Common myeloid progenitor, CD34-positive (primary cell): Measurements from ENCODE around the gene RNF168.
"Not testable (repeated sequence)": the region's sequence is repeated elsewhere in the genome, so short reads cannot be mapped to it uniquely, and the experiment has no call there.

ENCODE experiments used
- CTCF ChIA-PET: fragments of 350-600 bp; sonication (Branson Sonifier 250); formaldehyde crosslinking; loops from one replicate; lab custom pipeline; 2021; ENCODE audit warnings: antibody characterized with exemption; lab: Charles Lee
- POLR2A ChIA-PET: fragments of 350-600 bp; sonication (Branson Sonifier 250); formaldehyde crosslinking; loops from one replicate; lab custom pipeline; 2021; ENCODE audit warnings: antibody characterized with exemption; lab: Charles Lee
- DNase-seq, 3 donors: peaks; one replicate each; pipeline versions ENCODE4 v3.0.0 to v3.0.0-alpha.2; 2013
- H3K27ac ChIP-seq, 2 experiments: 1 replicate in 1 of 2; 2 replicates in 1 of 2; pipeline ENCODE4 v1.7.0; 2013; ENCODE audit warnings: inconsistent platforms in 2 of 2, low read length in 2 of 2, mild to moderate bottlenecking in 2 of 2, low read depth in 1 of 2, moderate library complexity in 1 of 2; ENCODE audit not compliant: severe bottlenecking in 2 of 2, insufficient read depth in 1 of 2, poor library complexity in 1 of 2
- H3K27me3 ChIP-seq, 5 experiments: replicated peaks in 2 of 5; 1 replicate in 3 of 5; 2 replicates in 2 of 5; pipeline versions ENCODE4 v1.6.1 to v1.7.0; 2013; ENCODE audit warnings: low read length in 4 of 5, mild to moderate bottlenecking in 2 of 5, moderate library complexity in 2 of 5, inconsistent platforms in 1 of 5; ENCODE audit not compliant: insufficient read depth in 5 of 5, control insufficient read depth in 4 of 5
- H3K36me3 ChIP-seq, 4 experiments: 1 replicate in 2 of 4; 2 replicates in 2 of 4; pipeline versions ENCODE4 v1.6.1 to v1.7.0; 2013; ENCODE audit warnings: low read length in 3 of 4, control low read depth in 1 of 4, mild to moderate bottlenecking in 1 of 4; ENCODE audit not compliant: control insufficient read depth in 4 of 4, insufficient read depth in 4 of 4
- H3K4me1 ChIP-seq, 4 experiments: 1 replicate in 3 of 4; 2 replicates in 1 of 4; pipeline versions ENCODE4 v1.6.1 to v1.7.1; 2013; ENCODE audit warnings: low read length in 3 of 4, mild to moderate bottlenecking in 3 of 4, control low read depth in 1 of 4, inconsistent platforms in 1 of 4, moderate library complexity in 1 of 4; ENCODE audit not compliant: control insufficient read depth in 4 of 4, insufficient read depth in 4 of 4; ENCODE audit errors: control extremely low read depth in 1 of 4
- H3K4me3 ChIP-seq, 7 experiments: 1 replicate in 4 of 7; 2 replicates in 3 of 7; pipeline versions ENCODE4 v1.5.1 to v1.7.0; 2013; ENCODE audit warnings: mild to moderate bottlenecking in 7 of 7, low read length in 6 of 7, moderate library complexity in 6 of 7, inconsistent platforms in 2 of 7, low read depth in 2 of 7, control low read depth in 1 of 7; ENCODE audit not compliant: insufficient read depth in 4 of 7, control insufficient read depth in 1 of 7; ENCODE audit errors: extremely low read depth in 1 of 7
- H3K9me3 ChIP-seq, 5 experiments: 1 replicate in 4 of 5; 2 replicates in 1 of 5; pipeline versions ENCODE4 v1.6.1 to v1.7.1; 2013; ENCODE audit warnings: low read length in 4 of 5, mild to moderate bottlenecking in 2 of 5, inconsistent platforms in 1 of 5, low read depth in 1 of 5, moderate library complexity in 1 of 5; ENCODE audit not compliant: control insufficient read depth in 4 of 5, insufficient read depth in 2 of 5; ENCODE audit errors: control extremely low read depth in 1 of 5
- WGBS: methylation state at CpG from one replicate; pipeline ENCODE4 v1.1.5; 2013; ENCODE audit not compliant: insufficient coverage; 5-methylcytosine and 5-hydroxymethylcytosine counted together

Gene RNF168

DNA sequence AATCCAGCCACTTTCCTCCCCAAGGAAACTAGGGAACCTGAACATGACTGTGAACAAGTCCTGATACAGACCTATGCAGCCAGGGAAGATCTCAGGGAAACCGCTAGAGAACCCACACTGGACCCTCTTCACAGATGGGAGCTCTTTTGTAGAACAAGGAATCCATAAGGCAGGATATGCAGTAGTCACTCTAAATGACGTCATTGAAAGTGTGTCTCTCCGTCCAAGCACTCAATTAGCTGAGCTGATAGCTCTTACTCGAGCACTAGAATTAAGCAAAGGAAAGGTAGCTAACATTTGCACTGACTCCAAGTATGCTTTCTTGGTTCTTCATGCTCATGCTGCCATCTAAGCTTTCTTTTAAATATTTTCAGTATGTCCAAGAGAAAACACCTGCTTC lies 21.6 kb upstream of the RNF168 start:
- H3K27ac ChIP-seq: no peak overlapping the region
- peaks cover 0 to 8% (median 5%) of the 10 kb centered on the region in 4 experiments for H3K4me1 ChIP-seq
- peaks cover 0 to 21% (median 13%) of the 10 kb centered on the region in 5 experiments for H3K9me3 ChIP-seq
- 97% methylated on average over 4 of the region's 4 CpGs for WGBS
- H3K27me3 ChIP-seq: no peaks in the 10 kb centered on the region
- CTCF ChIA-PET: interaction anchor here (1.0 to 5.4 kb wide), 6 partner anchors 15 to 271 kb away, joined by 3 to 49 read pairs (median 4); no protein-coding TSS in a partner anchor
- DNase-seq: no peak
- POLR2A ChIA-PET: no interaction called here
- H3K36me3 ChIP-seq: no peaks in the 10 kb centered on the region
- no peak overlapping the region for H3K4me3 ChIP-seq

DNA sequence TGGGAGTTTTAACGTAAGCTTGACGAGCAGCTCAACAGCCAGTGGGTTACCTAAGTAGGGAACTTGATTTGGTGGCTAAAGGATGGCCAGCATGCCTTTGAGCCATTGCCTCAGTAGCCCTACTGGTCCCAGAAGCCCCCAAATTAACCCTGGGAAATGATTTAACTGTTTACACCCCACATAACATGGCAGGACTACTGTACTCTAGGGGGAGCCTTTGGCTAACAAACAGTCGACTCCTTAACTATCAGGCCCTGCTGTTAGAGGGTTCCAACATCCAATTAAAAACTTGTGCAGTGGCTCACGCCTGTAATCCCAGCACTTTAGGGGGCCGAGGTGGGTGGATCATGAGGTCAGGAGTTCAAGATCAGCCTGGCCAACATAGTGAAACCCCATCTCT lies 21.0 kb upstream of the RNF168 start:
- CTCF ChIA-PET: interaction anchor here (0.6 to 5.4 kb wide), 10 partner anchors 15 to 271 kb away, joined by 3 to 49 read pairs (median 4); no protein-coding TSS in a partner anchor
- peaks cover 0 to 8% (median 5%) of the 10 kb centered on the region in 4 experiments for H3K4me1 ChIP-seq
- 79% methylated on average over 4 of the region's 5 CpGs for WGBS
- H3K27ac ChIP-seq: no peak overlapping the region
- H3K9me3 ChIP-seq: peaks cover 0 to 27% (median 19%) of the 10 kb centered on the region in 5 experiments
- no peaks in the 10 kb centered on the region for H3K27me3 ChIP-seq
- H3K4me3 ChIP-seq: no peak overlapping the region
- DNase-seq: peak in 2 of 3 donors; percentile 51 to 54
- POLR2A ChIA-PET: no interaction called here
- H3K36me3 ChIP-seq: no peaks in the 10 kb centered on the region

DNA sequence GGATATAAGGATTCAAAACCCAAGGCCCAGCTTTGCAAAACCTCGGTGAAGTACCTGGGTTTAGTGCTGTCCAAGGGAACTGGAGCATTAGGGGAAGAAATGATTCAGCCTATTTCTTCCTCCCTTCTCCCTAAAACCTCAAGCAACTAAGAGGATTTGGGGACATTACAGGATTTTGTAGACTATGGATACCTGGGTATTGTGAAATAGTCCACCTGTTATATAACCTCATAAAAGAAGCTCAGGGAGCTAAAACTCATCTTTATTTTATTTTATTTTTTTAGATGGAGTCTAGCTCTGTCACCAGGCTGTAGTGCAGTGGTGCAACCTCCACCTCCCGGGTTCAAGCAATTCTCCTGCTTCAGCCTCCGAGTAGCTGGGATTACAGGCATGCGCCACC lies 20.3 kb upstream of the RNF168 start:
- Histone ChIP-seq H3K27ac (no peak overlapping the region), H3K9me3 (peaks cover 0 to 34% (median 25%) of the 10 kb centered on the region in 5 experiments), H3K27me3 (no peaks in the 10 kb centered on the region), H3K4me1 (peaks cover 0 to 4% (median 3%) of the 10 kb centered on the region in 4 experiments), H3K36me3 (no peaks in the 10 kb centered on the region), H3K4me3 (no peak overlapping the region)
- POLR2A ChIA-PET: interaction anchor here (0.6 kb wide), 1 partner anchor 17 kb away, joined by 5 read pairs; no protein-coding TSS in a partner anchor
- no peak for DNase-seq
- CTCF ChIA-PET: interaction anchor here (0.6 to 5.4 kb wide), 12 partner anchors 14 to 256 kb away, joined by 3 to 49 read pairs (median 4); partner anchors contain the start of genes FBXO45 and WDR53
- WGBS: 100% methylated on average over 3 of the region's 4 CpGs

DNA sequence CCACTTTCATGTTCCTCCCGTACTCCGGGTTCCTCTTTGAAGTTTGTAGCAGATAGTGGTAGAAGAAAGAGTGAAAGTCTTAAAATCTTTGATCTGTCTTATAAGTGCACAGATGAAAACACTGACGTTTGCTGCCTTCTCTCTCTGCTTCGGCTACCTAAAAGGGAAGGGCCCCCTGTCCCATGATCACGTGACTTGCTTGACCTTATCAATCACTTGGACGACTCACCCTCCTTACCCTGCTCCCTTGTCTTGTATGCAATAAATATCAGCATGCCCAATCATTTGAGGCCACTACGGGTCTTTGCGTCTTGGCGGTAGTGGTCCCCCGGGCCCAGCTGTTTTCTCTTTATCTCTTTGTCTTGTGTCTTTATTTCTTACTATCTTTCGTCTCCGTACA lies 17.7 kb upstream of the RNF168 start:
- H3K4me3 ChIP-seq, POLR2A ChIA-PET, H3K36me3 ChIP-seq, H3K27ac ChIP-seq, H3K27me3 ChIP-seq, H3K4me1 ChIP-seq, DNase-seq: not testable (repeated sequence)
- 95% methylated on average over 6 of the region's 12 CpGs for WGBS
- H3K9me3 ChIP-seq: peaks cover 0 to 56% (median 34%) of the 10 kb centered on the region in 5 experiments
- CTCF ChIA-PET: interaction anchor here (1.0 to 5.4 kb wide), 4 partner anchors 32 to 69 kb away, joined by 3 to 49 read pairs (median 4); no protein-coding TSS in a partner anchor

DNA sequence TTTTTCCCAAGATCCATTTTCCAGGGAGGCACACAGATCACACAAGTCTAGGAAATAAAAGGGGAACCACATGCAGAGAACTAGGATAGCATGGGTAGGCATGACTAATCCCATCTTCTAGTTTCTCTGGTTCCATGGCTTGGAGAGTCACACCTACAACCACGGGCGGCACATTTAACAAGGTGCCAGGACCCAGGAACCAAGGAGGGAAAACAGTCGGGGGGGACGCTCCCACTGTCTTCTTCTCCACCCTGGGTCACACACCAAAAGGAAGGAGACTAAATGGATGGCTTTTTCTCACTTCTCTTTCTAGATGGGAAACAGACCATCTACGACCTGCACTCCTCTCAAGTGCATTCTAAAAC lies 16.1 kb upstream of the RNF168 start:
- DNase-seq: peak in 2 of 3 donors; percentile 32 to 44
- Histone ChIP-seq H3K36me3 (no peaks in the 10 kb centered on the region), H3K9me3 (peaks cover 0 to 58% (median 34%) of the 10 kb centered on the region in 5 experiments), H3K4me3 (peak overlapping the region in 1 of 7 experiments; percentile 36), H3K4me1 (no peaks in the 10 kb centered on the region), H3K27ac (no peak overlapping the region), H3K27me3 (no peaks in the 10 kb centered on the region)
- ChIA-PET CTCF (interaction anchor here (0.6 to 1.7 kb wide), 2 partner anchors 9 to 32 kb away, joined by 3 to 5 read pairs; no protein-coding TSS in a partner anchor), POLR2A (no interaction called here)
- 89% methylated on average over 3 of the region's 5 CpGs for WGBS

DNA sequence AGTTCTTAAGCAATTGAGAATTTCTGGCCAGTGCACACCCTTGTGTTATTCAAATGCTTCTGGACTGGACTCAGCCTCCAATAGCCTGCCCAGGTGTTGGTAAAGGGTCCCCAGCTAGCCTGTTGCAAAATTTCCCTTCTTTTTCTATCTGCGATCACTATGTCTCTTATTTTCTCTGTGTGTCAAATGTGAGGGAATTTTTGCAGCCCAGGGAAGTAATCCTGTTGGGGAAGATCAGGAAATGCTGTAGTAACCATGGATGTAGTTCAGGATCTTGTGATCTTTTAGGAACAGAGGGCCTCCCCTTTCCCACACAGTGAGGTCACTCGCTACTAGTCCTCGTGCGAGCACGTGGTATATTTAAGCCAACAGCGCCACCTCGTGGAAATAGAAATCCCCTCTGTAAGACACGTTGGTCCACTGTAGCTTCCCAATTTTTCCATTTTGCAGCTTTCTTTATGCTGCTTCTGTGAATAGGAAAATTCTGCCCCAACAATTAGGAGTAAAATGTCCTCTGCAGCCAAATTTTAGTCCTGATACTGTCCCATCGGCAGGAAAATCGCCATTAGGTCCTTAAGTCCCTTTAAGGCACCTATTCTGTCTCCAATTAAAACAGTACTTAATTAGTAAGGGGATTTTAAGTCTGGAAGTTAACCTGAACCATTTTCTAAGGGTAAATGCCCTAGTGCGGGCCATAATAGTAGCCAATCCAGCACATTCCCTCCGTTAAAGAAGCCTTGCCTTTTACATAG lies 15.6 kb upstream of the RNF168 start:
- Histone ChIP-seq H3K9me3 (peaks cover 0 to 58% (median 34%) of the 10 kb centered on the region in 5 experiments), H3K27ac (no peak overlapping the region), H3K27me3 (no peaks in the 10 kb centered on the region), H3K4me3 (peak overlapping the region in 1 of 7 experiments; percentile 4), H3K4me1 (no peaks in the 10 kb centered on the region), H3K36me3 (no peaks in the 10 kb centered on the region)
- POLR2A ChIA-PET: no interaction called here
- DNase-seq: peak; percentile 49 to 69 (median 67)
- 43% methylated on average over 4 of the region's 12 CpGs for WGBS
- CTCF ChIA-PET: interaction anchor here (0.6 to 1.7 kb wide), 4 partner anchors 32 to 1125 kb away, joined by 3 to 5 read pairs (median 4); no protein-coding TSS in a partner anchor

DNA sequence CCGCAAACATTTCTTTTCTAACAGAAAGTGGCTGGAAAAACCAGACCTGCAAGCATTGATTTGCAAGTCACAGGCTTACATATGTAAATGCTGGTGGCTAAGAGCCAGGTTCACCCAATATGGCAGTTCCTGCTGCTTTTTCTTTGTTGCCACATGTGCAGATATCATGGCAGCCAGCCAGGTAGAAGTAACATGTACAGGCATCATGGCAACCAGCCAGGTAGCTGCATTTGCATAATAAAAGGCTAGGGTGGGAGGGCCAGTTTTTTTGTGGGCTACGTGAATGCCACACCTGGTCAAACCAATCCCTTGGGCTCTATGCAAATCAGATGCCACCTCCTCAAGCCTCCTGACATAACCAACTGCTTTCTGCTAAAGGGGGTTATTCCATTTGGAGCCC lies 14.4 kb upstream of the RNF168 start:
- ChIA-PET CTCF (interaction anchor here (0.6 to 1.7 kb wide), 6 partner anchors 9 to 297 kb away, joined by 3 to 5 read pairs (median 4); no protein-coding TSS in a partner anchor), POLR2A (no interaction called here)
- no peaks in the 10 kb centered on the region for H3K4me1 ChIP-seq
- no peaks in the 10 kb centered on the region for H3K27me3 ChIP-seq
- H3K36me3 ChIP-seq: no peaks in the 10 kb centered on the region
- H3K4me3 ChIP-seq: no peak overlapping the region
- DNase-seq: peak in 2 of 3 donors; percentile 28 to 51
- 87% methylated on average over 2 of the region's 2 CpGs for WGBS
- H3K9me3 ChIP-seq: peaks cover 0 to 60% (median 34%) of the 10 kb centered on the region in 5 experiments
- H3K27ac ChIP-seq: no peak overlapping the region
